Esophagus squamous epithelium (tissue), 5 donors: ENCODE data around the gene HSPB2. TPM values are rescaled to one million over a fixed set of nuclear protein-coding genes. Genes with fewer than 3 reads are reported as not detected.
"Not testable (repeated sequence)": the region's sequence is repeated elsewhere in the genome, so short reads cannot be mapped to it uniquely, and the experiment has no call there.

Experiments used
- DNase-seq: peaks from one replicate; lab custom pipeline; 2025; lab: John Stamatoyannopoulos, UW
- H3K27ac ChIP-seq, 4 donors: fragments of 200-600 bp; sonication (generic); one replicate each; pipeline ENCODE4 v1.5.1; 2016 to 2019; ENCODE audit warnings: mild to moderate bottlenecking in 1 of 4
- H3K27me3 ChIP-seq, 4 donors: fragments of 200-600 bp; sonication (generic); 1 replicate in 3 of 4; 2 replicates in 1 of 4; pipeline versions ENCODE4 v1.5.1 to v1.6.0; 2017 to 2021; ENCODE audit warnings: antibody characterized with exemption in 1 of 4
- H3K36me3 ChIP-seq, 3 donors: fragments of 200-600 bp; sonication (generic); one replicate each; pipeline ENCODE4 v1.5.1; 2016 to 2019
- H3K4me1 ChIP-seq, 3 donors: fragments of 200-600 bp; sonication (generic); one replicate each; pipeline ENCODE4 v1.5.1; 2017 to 2019
- H3K4me3 ChIP-seq, 4 donors: fragments of 200-600 bp; sonication (generic); 1 replicate in 3 of 4; 2 replicates in 1 of 4; pipeline ENCODE4 v1.5.1; 2016 to 2019; ENCODE audit warnings: mild to moderate bottlenecking in 2 of 4, moderate library complexity in 1 of 4
- H3K9me3 ChIP-seq, 3 donors: fragments of 200-600 bp; sonication (generic); one replicate each; pipeline ENCODE4 v1.5.1; 2016 to 2019
- POLR2A ChIP-seq, 4 donors: fragments of 450-650 bp; IDR thresholded peaks; one replicate each; pipeline ENCODE4 v1.6.1; 2017; ENCODE audit warnings: antibody characterized with exemption in 4 of 4, mild to moderate bottlenecking in 4 of 4, moderate library complexity in 3 of 4
- WGBS, 2 donors: methylation state at CpG; one replicate each; pipeline ENCODE4 v1.1.5; 2018; 5-methylcytosine and 5-hydroxymethylcytosine counted together
- intact Hi-C: fragments of 100-400 bp; cut with DNase I; formaldehyde crosslinking; loops from one replicate; pipeline ENCODE4 v1.15.0; 2022
- total RNA-seq, 4 donors: library from RNA; depleted of rRNA; stranded (reverse); fragments of >200 nt; gene quantifications; one replicate each; pipeline ENCODE4 v1.1.0, GENCODE V29; 2016
- TF ChIP-seq, protein P1 (sequence below), 6 experiments: fragments of 450-650 bp in 4 of 6; fragments of 200-600 bp in 2 of 6; sonication (generic) in 2 of 6; IDR thresholded peaks; one replicate each; pipeline ENCODE4 v1.5.1; 2016 to 2019; ENCODE audit warnings: antibody characterized with exemption in 6 of 6, mild to moderate bottlenecking in 4 of 6, moderate library complexity in 4 of 6
- donor health status: DM: yes; HTN: yes; CAD: no.

HSPB2 gene
- total RNA-seq, 4 donors from 2014 or later: 0.19 TPM; not detected in 3

DNA sequence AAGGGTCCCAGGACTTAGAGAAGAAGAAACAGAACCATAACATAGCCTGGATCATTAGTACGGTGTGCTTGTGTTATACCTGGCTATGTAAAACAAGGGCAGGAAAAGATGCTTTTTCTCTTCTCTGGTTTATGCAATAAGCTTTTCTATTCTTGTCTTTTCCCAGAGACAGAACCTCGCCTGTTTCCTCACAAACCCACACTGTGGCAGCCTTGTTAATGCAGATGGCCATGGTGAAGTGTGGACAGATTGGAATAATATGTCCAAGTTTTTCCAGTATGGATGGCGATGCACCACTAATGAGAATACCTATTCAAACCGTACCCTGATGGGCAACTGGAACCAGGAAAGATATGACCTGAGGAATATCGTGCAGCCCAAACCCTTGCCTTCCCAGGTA is 30.3 kb upstream of the HSPB2 start:
- H3K9me3 ChIP-seq: no peaks in the 10 kb centered on the region
- 87 to 90% methylated on average over 5 of the region's 5 CpGs for WGBS, 2 donors
- TF ChIP-seq, protein P1, sequence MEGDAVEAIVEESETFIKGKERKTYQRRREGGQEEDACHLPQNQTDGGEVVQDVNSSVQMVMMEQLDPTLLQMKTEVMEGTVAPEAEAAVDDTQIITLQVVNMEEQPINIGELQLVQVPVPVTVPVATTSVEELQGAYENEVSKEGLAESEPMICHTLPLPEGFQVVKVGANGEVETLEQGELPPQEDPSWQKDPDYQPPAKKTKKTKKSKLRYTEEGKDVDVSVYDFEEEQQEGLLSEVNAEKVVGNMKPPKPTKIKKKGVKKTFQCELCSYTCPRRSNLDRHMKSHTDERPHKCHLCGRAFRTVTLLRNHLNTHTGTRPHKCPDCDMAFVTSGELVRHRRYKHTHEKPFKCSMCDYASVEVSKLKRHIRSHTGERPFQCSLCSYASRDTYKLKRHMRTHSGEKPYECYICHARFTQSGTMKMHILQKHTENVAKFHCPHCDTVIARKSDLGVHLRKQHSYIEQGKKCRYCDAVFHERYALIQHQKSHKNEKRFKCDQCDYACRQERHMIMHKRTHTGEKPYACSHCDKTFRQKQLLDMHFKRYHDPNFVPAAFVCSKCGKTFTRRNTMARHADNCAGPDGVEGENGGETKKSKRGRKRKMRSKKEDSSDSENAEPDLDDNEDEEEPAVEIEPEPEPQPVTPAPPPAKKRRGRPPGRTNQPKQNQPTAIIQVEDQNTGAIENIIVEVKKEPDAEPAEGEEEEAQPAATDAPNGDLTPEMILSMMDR (IDR thresholded peaks at IDR 0.05): no peak
- no peak for TF ChIP-seq POLR2A (IDR thresholded peaks at IDR 0.05)
- peaks cover 6 to 23% (median 7%) of the 10 kb centered on the region in 3 donors for H3K4me1 ChIP-seq
- no peak for DNase-seq
- H3K4me3 ChIP-seq: no peak overlapping the region
- intact Hi-C loops: no loop called here
- H3K27me3 ChIP-seq: no peaks in the 10 kb centered on the region
- H3K36me3 ChIP-seq: peaks cover 0 to 15% (median 0%) of the 10 kb centered on the region in 3 donors
- no peak overlapping the region for H3K27ac ChIP-seq

DNA sequence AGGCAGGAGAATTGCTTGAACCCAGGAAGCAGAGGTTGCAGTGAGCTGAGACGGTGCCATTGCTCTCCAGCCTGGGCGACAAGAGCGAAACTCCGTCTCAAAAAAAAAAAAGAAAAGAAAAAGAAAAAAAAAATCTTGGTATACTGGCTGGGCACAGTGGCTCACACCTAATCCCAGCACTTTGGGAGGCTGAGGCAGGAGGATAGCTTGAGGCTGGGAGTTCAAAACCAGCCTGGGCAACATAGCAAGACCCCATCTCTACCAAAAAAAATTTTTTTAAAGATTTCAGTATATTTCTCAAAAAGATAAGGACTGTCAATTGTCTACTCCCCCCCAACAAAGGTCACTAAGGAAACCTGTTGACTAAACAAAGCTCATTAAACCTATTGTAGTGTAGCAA is 27.5 kb upstream of the HSPB2 start:
- intact Hi-C loops, H3K27ac ChIP-seq, H3K4me3 ChIP-seq, H3K27me3 ChIP-seq, H3K9me3 ChIP-seq, H3K4me1 ChIP-seq, DNase-seq: not testable (repeated sequence)
- 82 to 97% methylated on average over 4 of the region's 4 CpGs for WGBS, 2 donors
- H3K36me3 ChIP-seq: peaks cover 0 to 15% (median 0%) of the 10 kb centered on the region in 3 donors

DNA sequence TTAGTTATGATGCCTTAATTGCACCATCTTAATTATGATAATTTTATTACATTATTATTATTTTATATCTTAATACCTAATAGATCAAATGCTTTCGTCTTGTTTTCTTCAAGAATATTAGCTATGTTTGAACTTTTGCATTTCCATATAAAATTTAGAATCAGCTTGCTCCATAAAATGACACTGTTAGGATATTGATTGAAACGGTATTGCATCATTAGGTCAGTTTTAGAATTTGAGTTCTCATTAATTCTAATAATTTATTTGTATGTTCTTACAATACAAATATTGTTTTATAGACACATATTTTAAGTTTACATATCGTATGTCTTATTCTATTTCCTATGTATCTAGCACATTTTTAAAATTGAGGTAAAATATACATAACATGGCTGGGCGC is 26.5 kb upstream of the HSPB2 start:
- Histone ChIP-seq H3K4me1 (no peaks in the 10 kb centered on the region), H3K36me3 (peaks cover 0 to 15% (median 0%) of the 10 kb centered on the region in 3 donors), H3K9me3 (no peaks in the 10 kb centered on the region), H3K27ac (no peak overlapping the region), H3K4me3 (no peak overlapping the region), H3K27me3 (no peaks in the 10 kb centered on the region)
- no peak for DNase-seq
- TF ChIP-seq, protein P1 (IDR thresholded peaks at IDR 0.05): no peak
- TF ChIP-seq POLR2A (IDR thresholded peaks at IDR 0.05): no peak
- WGBS, 2 donors: 67 to 75% methylated on average over 4 of the region's 4 CpGs
- intact Hi-C loops: no loop called here

DNA sequence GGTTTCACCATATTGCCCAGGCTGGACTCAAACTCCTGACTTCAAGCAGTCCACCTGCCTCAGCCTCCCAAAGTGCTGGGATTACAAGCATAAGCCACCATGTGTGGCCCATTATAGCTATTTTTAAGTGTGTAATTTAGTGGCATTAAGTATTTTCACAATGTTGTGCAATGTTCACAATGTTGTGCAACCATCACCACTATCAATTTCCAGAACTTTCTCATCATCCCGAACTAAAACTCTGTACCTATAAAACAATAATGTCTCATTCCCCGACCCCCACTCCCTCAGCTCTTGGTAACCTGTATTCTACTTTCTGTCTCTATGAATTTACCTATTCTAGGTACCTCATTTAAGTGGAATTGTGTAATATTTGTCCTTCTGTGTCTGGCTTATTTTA is 25.7 kb upstream of the HSPB2 start:
- intact Hi-C loops: no loop called here
- no peak for DNase-seq
- WGBS, 2 donors: 69 to 74% methylated on average over 2 of the region's 2 CpGs
- Histone ChIP-seq H3K27me3 (no peaks in the 10 kb centered on the region), H3K36me3 (peaks cover 0 to 15% (median 0%) of the 10 kb centered on the region in 3 donors), H3K4me1 (no peaks in the 10 kb centered on the region), H3K9me3 (no peaks in the 10 kb centered on the region), H3K27ac (no peak overlapping the region), H3K4me3 (no peak overlapping the region)
- TF ChIP-seq, protein P1 (IDR thresholded peaks at IDR 0.05): no peak
- TF ChIP-seq POLR2A (IDR thresholded peaks at IDR 0.05): no peak

DNA sequence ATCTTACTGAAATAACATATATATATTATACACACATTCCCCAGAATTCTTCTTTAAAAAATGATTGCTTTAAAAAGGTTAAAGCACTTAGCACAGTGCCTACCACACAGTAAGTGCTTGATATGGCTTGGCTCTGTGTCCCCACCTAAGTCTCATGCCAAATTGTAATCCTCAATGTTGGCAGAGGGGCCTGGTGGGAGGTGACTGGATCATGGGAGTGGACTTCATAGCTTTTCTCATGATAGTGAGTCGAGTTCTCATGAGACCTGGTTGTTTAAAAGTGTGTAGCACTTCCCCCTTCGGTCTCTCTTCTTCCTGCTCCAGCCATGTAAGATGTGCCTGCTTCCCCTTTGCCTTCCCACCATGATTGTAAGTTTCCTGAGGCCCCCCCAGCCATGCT is 7.1 kb upstream of the HSPB2 start:
- H3K36me3 ChIP-seq: peaks cover 0 to 12% (median 0%) of the 10 kb centered on the region in 3 donors
- DNase-seq: no peak
- TF ChIP-seq, protein P1 (IDR thresholded peaks at IDR 0.05): no peak
- TF ChIP-seq POLR2A (IDR thresholded peaks at IDR 0.05): no peak
- H3K27ac ChIP-seq: no peak overlapping the region
- peaks cover 0 to 14% (median 0%) of the 10 kb centered on the region in 3 donors for H3K4me1 ChIP-seq
- H3K4me3 ChIP-seq: no peak overlapping the region
- intact Hi-C loops: no loop called here
- H3K9me3 ChIP-seq: no peaks in the 10 kb centered on the region
- whole genome bisulfite sequencing, 2 donors: 33 to 44% methylated on average over 2 of the region's 2 CpGs
- no peaks in the 10 kb centered on the region for H3K27me3 ChIP-seq

DNA sequence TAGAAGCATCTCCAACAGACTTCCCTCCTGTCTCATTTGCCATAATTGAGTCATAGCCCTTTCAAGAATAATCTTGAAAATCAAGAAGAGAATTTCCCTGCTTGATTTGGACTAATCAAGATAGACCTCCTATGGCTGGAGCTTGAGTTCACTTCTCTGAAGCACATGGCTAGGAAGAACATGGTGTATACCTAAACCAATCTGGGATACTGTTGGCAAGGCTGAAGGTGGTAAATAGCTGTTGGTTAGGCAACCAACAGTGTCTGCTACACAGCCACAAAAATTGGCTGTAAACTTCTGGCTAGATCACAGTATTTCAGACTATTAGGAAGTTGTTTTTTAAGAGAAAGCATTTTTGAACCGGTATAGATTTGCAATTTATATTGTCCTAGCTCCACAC is 5.9 kb upstream of the HSPB2 start:
- intact Hi-C loops: no loop called here
- Histone ChIP-seq H3K27me3 (no peaks in the 10 kb centered on the region), H3K27ac (no peak overlapping the region), H3K4me3 (no peak overlapping the region), H3K4me1 (peaks cover 4 to 27% (median 7%) of the 10 kb centered on the region in 3 donors), H3K36me3 (peaks cover 0 to 12% (median 0%) of the 10 kb centered on the region in 3 donors), H3K9me3 (no peaks in the 10 kb centered on the region)
- WGBS, 2 donors: 81 to 94% methylated on average over 1 of the region's 1 CpG
- TF ChIP-seq, protein P1 (IDR thresholded peaks at IDR 0.05): no peak
- no peak for TF ChIP-seq POLR2A (IDR thresholded peaks at IDR 0.05)
- no peak for DNase-seq
